HK-2 (cell line): ENCODE measurements around the gene ARHGDIG.

Experiments used
- DNase-seq: peaks from one replicate; pipeline ENCODE4 v3.0.0-alpha.2; 2018; ENCODE audit not compliant: unreplicated experiment

ARHGDIG gene

DNA sequence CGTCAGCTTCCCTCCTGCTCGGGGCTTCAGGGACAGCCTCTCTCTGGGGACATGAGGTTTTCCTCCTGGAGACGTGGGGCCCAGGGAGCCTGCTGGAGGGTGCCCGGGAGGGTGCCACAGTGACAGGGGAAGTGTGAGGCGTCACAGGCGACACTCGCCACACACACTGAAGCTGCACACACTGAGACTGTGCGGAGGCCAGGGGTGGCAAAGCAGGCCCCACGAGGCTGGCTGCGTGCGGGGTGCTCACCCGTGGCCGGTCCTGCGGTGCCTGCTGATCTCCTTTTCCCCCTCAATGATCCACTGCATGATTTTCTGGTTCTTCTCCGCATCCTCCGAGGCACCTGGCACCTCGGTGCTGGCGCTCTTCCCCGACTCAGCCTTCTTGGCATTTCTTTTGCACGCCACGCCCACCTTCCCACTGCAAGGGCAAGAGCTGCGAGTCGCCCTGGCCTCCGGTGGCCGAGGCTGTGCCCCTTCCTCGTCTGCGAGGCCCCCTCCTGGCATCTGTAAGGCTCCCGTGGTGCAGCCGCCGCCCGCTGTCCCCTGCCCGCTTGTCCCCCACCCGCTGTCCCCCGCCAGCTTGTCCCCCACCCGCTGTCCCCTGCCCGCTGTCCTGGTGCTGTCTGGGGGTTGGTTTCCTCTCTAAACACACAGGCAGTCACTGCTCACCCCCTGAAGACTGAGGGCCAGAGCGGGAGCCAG, 16.6 kb downstream of the ARHGDIG start:
- DNase-seq, result no peak

DNA sequence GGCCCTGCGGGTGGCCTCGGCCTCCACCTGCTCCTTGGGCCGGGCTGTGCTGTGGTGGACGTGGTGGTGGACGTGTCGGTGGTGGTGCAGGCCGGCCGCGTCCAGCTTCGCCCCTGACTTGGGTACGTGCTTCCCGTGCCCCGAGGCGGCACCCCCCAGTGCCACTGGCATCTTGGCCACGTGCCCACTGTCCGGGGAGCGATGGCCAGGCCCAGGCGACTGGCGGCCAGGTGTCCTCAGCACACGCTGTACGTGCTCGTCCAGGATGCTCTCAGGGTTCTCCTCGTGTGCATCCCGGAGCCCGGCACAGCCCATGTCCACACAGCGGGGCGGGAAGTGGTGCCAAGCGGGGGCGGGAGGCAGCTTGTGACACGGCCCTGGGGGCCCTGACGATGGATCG, 17.4 kb downstream of the ARHGDIG start:
- no peak for DNase-seq

DNA sequence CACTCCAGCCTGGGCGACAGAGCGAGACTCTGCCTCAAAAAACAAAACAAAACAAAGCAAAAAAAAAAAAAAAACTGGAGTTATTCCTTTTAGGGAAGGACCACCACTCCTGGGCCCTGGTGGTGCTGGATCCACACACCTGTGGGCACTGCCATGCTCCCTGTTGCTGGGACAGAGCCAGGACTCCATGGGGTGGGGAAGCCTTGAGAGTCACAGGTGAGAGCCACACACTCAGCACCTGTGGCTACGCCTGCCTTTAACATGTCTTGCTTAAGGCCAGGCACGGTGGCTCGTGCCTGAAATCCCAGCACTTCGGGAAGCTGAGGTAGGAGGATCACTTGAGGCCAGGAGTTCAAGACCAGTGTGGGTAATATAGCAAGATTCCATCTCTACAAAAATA, 20.8 kb downstream of the ARHGDIG start:
- DNase-seq, result no peak

DNA sequence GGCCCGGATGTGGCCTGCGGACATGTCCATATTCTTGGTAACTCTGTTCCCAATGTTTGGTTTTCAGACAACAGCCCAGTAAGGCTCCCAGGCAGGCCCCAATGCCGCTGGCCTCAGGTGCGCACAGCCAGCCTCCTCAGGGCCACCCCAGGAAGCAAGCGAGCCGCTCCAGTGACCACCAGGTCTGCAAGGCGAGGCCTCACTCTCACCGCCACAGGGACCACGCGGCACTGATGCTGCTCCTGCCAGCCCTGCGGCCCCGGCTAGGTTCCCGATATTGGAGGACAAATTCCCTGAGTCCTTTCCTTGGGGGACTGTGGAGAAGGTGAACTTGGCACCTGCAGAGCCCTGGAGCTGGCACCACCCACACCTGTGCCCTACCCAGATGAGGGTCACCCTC, 21.6 kb downstream of the ARHGDIG start:
- no peak for DNase-seq

DNA sequence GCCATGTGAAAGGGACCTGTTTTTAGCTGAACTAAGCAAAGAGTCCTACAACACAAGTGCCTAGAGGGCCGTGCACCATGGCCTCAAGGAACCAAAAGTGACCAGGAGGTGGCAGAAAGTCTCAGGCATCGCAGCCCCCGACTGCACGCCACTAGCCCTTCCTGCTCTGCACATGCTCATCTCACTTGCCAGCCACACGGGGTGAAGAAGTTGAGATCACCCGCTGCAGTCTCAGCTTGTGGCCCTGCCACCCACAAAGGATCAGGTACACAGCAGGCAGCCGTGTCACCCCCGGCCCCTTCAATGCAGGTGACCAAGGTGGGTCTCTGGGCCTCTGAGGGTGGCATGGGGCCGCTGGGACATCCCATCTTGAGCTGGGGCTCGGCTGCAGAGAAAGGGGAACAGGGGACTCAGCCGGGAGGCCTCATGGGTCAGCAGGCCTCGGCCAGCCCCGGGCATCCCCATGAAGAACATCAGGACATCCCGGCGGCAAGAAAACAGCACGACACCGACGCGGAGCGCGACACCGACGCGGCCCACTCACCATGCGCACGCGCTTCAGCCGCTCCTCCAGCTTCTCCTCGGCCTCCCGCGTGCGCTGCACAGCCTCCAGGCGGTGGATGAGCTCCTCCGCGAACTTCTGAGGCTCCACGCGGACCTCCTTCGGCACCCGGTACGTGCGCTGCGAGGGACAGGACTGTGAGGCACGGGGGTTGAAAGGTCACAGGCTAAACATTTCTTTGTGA, 23.5 kb downstream of the ARHGDIG start:
- DNase-seq, result no peak

DNA sequence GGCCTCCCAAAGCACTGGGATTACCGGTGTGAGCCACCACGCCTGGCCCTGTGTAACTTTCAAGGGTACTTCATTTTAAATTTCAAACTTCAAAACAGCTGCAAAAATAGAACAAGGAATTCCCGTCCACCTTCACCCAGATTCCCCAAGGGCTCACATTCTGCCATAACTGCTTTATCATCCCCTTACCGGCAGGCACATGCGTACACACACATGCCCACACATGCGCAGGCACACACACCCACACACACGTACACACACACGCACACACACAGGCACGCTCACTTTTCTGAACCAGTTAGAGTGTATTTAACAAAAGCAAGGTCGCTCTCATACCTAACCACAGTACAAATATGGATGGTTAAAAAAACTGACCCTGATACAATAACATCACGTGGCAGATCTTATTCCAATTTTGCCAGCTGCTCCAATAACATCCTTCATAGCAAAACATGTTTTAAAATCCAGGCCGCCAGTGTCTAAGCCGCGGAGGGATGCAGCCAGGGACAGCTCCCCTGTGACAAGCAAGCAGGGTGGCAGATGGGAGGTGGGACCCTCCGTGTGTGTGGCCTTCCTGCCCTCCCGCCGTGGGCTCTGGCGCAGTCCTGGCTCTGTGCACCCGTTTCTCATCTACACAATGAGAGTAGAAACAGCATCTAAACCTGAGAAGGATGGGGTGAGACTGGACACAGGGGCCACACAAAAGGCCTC, 25.7 kb downstream of the ARHGDIG start:
- DNase-seq, result no peak

DNA sequence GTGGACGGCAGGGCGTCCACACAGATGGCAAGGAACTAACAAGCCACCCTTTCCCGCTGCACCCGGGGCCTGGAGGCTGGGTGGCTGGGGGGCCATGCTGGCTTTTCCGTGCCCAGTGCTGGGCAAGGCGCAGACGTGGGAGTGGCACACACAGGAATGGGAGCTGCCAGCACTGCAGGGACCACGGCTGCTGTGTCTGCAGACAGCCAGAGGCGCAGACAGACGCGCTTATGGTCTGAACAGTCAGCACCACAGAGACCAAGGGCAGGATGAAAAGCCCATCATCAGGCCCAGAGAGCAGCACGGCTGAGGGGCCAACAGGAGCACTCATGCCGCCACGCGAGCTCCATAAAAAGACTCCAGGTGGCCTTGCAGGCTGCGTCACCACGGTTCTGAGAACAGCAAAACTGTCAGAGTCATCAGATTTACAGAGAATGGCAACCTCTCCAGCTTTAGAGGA, 26.6 kb downstream of the ARHGDIG start:
- DNase-seq, result no peak

DNA sequence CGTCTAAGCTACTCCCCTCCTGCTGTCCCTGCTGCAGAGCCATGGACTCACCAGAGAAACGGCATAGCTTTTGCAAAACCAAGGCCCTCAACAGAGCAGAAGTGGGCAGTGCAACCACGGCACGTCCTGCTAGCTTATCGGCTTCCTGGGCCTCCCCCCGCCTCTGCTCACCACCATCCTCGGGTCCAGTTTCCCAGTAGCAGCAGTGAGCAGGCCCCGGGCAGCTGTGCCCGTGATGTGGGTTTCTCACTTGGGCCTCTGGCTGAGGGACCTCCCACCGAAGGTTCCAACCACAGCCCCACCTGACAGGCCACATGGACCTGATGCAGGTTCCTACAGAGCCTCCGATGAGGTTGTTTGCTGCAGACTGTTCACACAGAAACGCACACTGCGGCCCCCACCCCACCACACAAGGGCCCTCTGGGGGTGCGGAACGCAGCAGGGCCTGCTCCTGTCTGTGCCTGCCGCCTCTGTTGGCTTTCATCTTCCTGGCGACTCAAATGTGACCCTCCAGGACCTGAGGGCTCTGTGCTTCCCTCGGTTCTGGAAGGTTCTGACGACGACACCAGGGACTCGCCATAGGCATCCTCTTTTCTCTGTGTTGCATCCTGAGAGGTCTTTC, 27.4 kb downstream of the ARHGDIG start:
- no peak for DNase-seq

DNA sequence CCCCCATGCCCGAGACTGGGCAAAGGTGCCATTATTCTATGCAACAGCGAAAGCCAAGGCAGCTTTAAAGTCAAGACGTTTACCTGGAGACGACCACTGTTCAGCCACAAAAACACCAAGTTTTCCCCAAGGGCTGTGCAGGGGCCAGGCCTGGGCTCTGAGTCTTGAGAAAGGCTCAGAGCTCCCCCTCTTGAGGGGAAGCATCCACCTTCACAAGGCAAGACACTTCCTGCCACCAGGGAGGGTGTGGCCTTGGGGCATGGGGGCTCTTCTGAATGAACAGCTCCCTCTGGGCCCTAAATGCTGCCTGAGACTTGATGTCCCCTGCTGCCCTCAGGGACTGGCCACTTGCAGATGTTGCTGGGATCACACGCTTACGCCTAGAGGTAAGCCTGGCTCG, 29.1 kb downstream of the ARHGDIG start:
- DNase-seq, result no peak

DNA sequence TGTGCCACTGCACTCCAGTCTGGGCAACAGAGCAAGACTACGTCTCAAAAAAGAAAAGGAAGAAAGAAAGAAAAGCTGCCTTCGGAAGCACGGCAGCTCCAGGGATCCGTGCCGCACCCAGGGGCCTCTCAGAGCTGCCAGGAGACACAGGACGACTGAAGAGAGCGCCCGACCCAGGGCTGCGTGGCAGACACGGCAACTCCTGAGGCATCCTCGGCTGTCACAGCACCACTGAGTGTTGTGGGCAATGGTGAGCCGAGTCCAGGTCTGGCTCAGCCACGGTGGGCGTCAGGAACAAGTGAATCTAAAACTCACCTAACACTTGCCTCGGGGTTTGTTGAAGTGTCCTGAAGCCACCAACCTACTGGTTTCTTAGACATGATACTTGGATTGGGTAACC, 31.3 kb downstream of the ARHGDIG start:
- DNase-seq, result no peak

DNA sequence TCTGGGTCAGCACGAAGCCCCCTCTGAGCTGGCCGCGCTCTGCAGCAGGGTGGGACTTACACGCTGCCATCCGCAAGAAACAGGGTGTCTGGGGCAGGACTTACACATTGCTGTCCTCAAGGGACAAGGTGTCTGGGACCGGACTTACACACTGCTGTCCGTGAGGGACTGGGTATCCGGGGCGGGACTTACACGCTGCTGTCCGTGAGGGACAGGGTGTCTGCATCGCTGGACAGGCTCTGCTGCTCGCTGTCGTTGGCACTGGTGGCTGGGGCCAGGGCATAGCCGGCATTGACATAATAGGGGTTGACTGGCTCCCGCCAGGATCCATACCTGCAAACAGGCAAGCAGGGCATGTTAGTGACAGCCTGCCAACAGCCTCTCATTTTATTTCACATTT, 34.0 kb downstream of the ARHGDIG start:
- no peak for DNase-seq

DNA sequence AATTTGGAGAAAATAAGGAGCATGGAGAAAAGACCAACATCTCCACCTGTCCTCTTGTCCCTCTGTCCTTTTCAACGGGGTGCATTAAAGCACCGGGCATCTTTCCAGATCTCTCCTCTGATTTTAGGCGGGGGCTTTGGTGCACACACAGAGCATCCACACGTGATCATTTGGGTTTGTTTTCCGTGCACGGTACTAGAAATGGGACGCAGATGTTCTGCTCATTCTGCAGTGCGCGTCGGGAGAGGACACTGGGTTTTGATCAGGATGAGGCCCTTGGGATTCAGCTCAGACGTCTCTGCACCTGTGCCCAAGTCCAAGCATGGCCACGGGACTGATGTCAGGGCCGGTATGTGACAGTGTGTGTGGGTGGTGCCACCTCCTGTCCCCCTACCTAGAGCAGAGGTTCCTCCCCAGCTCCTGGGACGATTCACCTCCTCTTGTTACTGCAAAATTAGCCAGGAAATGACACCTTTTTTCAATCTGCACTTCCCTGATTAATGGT, 34.5 kb downstream of the ARHGDIG start:
- DNase-seq, result no peak

DNA sequence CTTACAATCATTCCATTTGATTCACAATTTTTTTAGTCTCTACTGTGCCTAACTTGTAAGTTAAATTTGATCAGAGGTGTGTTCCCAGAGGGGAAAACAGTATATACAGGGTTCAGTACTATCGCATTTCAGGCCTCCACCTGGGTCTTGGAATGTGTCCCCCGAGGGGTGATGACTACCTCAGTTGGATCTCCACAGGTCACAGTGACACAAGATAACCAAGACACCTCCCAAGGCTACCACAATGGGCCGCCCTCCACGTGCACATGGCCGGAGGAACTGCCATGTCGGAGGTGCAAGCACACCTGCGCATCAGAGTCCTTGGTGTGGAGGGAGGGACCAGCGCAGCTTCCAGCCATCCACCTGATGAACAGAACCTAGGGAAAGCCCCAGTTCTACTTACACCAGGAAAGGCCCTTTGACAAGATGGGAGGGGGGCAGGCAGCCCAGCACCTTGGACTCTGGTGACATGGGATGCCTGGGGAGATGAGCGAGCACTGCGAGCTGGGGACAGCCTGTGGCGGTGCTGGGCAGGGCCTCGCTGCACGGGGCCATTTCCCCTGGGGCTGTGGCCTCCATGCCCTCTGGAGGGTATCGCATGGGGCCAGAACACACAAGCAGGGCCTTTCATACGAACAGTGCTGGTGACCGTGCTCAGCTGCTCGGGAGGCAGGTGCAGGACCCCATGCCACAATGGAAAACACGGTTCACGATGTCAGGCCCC, 36.5 kb downstream of the ARHGDIG start:
- DNase-seq, result no peak

DNA sequence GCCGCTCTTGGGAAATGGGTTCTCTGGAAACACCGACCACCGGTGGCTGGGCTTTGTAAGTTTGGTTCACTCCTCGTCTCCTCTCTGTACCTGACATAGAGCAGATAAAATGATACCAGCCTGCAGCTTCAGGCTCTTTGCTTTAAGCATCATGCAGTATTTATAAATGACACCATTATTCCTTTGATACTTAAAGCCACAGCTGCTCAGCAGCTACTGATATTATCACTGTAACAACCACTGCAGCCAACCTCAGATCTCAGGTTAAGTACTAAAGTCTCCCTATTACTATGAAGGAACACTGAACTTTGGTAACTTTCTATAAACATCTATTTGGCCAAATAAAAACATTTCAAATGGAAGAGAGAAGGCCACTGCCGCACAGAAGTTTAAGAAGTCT, 37.2 kb downstream of the ARHGDIG start:
- no peak for DNase-seq

DNA sequence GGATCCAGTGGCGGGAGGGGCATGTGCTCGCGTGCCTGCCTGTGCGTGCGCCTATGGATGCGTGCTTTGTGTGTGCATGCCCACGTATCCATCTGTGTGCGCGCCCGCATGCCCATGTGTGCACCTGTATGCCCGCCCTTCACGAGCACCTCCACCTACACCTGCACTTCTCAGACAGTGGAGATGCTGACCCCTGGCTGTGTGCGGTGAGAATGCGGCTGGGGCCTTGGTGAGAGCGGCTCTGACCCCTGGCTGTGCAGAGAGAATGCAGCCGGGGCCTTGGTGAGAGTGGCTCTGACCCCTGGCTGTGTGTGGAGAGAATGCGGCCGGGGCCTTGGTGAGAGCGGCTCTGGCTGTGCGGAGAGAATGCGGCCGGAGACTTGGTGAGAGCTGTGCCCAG, 38.2 kb downstream of the ARHGDIG start:
- DNase-seq, result no peak

DNA sequence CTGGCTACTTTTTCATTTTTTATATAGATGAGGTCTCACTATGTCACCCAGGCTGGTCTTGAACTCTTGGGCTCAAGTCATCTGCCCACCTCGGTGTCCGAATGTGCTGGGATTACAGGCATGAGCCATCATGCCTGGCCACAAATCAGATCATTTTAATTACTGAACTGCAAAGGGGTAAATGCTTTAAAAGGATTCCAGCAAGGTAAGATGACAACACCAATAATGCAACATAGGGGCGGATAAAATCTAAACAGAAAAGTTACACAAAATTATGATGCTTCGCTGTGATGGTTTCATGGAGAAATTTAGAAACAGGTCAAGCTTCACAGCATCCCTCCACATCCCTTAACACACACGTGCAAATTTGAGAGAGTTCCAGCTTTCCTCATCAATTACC, 39.8 kb downstream of the ARHGDIG start:
- DNase-seq, result no peak

DNA sequence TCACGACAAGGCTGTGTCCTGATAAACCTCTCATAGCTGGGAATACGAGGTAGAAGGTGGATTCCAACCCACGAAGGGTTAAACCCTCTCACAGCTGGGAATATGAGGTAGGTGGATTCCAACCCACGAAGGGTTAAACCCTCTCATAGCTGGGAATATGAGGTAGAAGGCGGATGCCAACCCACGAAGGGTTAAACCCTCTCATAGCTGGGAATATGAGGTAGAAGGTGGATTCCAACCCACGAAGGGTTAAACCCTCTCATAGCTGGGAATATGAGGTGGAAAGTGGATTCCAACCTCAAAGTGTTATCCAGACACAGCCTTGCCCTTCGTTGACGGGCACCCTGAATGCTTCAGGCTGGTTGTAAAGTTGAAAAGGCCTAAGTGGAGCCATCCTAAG, 41.1 kb downstream of the ARHGDIG start:
- DNase-seq, result no peak

DNA sequence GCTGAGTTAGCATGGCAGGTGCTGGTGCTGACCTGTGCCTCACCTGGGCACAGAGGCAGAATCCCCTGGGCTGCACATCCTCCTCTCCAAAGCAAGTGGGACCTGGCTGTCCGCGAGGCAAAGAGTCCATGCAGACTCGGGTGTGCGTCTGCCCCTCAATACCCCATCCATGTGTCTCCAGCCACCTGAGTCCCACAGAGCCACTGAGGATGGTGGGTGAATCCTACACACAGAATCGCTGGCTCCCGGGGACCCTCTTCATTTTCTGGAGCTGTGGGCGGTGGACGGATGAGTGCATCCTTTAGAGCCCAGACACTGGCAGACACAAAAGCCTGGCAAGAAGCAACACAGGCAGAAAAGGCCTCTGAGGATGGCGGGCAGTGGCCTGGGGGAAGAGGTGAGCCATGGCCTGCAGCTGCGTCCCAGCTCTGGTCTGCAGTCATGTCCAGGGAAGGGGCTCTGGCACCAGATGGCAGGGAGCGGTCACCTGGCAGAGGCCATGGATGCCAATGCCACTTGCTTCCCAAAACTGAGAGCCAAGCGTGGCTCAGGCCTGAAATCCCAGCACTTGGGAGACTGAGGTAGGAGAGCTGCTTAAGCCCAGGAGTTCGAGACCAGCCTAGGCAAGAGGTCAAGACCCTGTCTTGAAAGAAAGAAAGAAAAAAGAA, 42.2 kb downstream of the ARHGDIG start:
- no peak for DNase-seq

DNA sequence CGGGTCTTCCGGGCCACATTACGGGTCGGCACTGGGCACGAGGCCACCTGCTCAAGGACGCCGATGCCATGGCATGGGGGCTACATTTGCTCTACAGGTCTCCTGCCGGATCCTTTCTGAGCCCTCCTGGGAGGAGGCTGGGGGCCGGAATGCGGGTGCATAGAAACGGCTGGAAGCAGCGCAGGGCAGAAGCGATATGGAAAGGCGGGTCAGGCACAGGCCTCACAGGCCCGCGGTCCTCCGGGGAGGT, 43.7 kb downstream of the ARHGDIG start:
- DNase-seq, result no peak

DNA sequence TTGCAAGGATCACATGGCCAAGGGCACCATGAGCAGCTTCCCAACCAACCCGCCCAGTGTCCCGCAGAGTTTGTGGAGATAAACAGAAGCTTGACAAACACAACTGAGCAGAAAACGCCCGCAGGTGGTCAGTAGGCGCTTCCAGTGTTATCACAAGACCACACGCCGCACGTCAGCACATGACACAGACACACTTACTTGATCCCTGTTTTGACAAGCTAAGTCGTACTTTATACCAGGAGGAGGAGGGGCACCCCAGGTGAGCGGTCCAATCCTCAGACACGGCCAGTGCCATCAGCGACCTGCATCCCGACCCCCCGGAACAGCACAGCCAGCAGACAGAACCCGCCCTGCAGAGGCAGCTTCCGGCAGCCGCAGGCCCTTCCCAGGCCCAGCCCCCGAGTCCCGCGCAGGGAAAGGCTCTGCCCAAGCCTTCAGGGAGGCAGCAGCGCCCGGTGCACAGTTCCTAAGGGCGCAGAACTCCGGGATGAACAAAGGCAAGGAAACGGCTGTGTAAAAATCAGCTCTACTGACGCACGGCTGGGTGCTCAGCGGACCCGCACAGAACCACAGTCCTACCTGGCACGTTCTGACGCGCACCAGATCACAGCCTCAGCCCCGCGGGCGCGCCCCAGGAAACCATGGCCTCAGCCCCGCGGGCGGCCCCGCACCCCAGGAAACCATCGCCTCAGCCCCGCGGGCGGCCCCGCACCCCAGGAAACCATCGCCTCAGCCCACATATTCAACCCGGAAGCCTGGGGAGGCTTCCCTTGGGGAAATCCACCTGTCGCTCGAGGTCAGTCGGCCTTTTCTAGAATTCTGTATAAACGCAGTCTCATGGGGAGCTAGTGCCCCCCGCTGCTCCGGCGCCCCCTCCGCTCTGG, 44.3 kb downstream of the ARHGDIG start:
- DNase-seq, result no peak
